NCI-H345 treated with DMSO at 0.1 percent for 48 hours (cell line): Measurements from ENCODE around the gene OCSTAMP.

Experiments used
- DNase-seq: peaks from one replicate; lab custom pipeline; 2025; ENCODE audit not compliant: unreplicated experiment; lab: John Stamatoyannopoulos, UW

The OCSTAMP gene

GRCh38 chr20:46573788-46574584 lies 23.5 kb upstream of the OCSTAMP start:
- DNase-seq, result no peak

GRCh38 chr20:46573234-46573633 lies 22.8 kb upstream of the OCSTAMP start:
- no peak for DNase-seq

GRCh38 chr20:46572790-46573189 lies 22.3 kb upstream of the OCSTAMP start:
- no peak for DNase-seq

GRCh38 chr20:46572153-46572552 lies 21.7 kb upstream of the OCSTAMP start:
- DNase-seq, result no peak

GRCh38 chr20:46571418-46571817 lies 21.0 kb upstream of the OCSTAMP start:
- no peak for DNase-seq

- no peak for DNase-seq
Measured at GRCh38 chr20:46570956-46571355, 20.5 kb upstream of the OCSTAMP start.

- DNase-seq, result no peak
Measured at GRCh38 chr20:46569961-46570360, 19.5 kb upstream of the OCSTAMP start.

- DNase-seq, result peak; percentile 92
Measured at GRCh38 chr20:46568570-46569129, 18.2 kb upstream of the OCSTAMP start.

- no peak for DNase-seq
Measured at GRCh38 chr20:46566125-46566524, 15.7 kb upstream of the OCSTAMP start.

- no peak for DNase-seq
Measured at GRCh38 chr20:46564241-46564957, 13.9 kb upstream of the OCSTAMP start.

GRCh38 chr20:46563860-46564221 lies 13.4 kb upstream of the OCSTAMP start:
- DNase-seq, result no peak

- DNase-seq, result no peak
Measured at GRCh38 chr20:46563170-46563859, 12.9 kb upstream of the OCSTAMP start.

- DNase-seq, result peak; percentile 31
Measured at GRCh38 chr20:46562373-46563169, 12.1 kb upstream of the OCSTAMP start.

- DNase-seq, result no peak
Measured at GRCh38 chr20:46562009-46562372, 11.5 kb upstream of the OCSTAMP start.

GRCh38 chr20:46559685-46560440 lies 9.4 kb upstream of the OCSTAMP start:
- peak; percentile 8 for DNase-seq

GRCh38 chr20:46559001-46559400 lies 8.5 kb upstream of the OCSTAMP start:
- DNase-seq, result no peak

- DNase-seq, result peak; percentile 8
Measured at GRCh38 chr20:46558511-46558959, 8.1 kb upstream of the OCSTAMP start.

GRCh38 chr20:46557231-46557956 lies 6.9 kb upstream of the OCSTAMP start:
- no peak for DNase-seq

GRCh38 chr20:46555370-46555956 lies 5.0 kb upstream of the OCSTAMP start:
- no peak for DNase-seq
